Measurements from ENCODE around the gene KIF3C.
A peak's percentile ranks its signal among the peaks of the same experiment; 100 is the strongest.
"Not testable (repeated sequence)": the region's sequence is repeated elsewhere in the genome, so short reads cannot be mapped to it uniquely, and the experiment has no call there.

Gene KIF3C

GRCh38 chr2:25960920-25961319 is 21.4 kb downstream of the KIF3C start:
- DNase-seq (ENCODE audit: low read depth in 2 of 2), result no peak

- DNase-seq (ENCODE audit: low read depth in 2 of 2), result no peak
Observed at GRCh38 chr2:25960396-25960795, 21.9 kb downstream of the KIF3C start.

- not testable (repeated sequence) for DNase-seq (ENCODE audit: low read depth in 2 of 2)
Observed at GRCh38 chr2:25958611-25959010, 23.7 kb downstream of the KIF3C start.

GRCh38 chr2:25957743-25958142 is 24.6 kb downstream of the KIF3C start:
- DNase-seq (ENCODE audit: low read depth in 2 of 2), result no peak

GRCh38 chr2:25955869-25956535 is 26.3 kb downstream of the KIF3C start:
- DNase-seq (ENCODE audit: low read depth in 2 of 2), result no peak

GRCh38 chr2:25955036-25955435 is 27.3 kb downstream of the KIF3C start:
- no peak for DNase-seq (ENCODE audit: low read depth in 2 of 2)

GRCh38 chr2:25954199-25954752 is 28.0 kb downstream of the KIF3C start:
- DNase-seq (ENCODE audit: low read depth in 2 of 2), result no peak

- DNase-seq (ENCODE audit: low read depth in 2 of 2), result peak; percentile 48 to 57
Observed at GRCh38 chr2:25951071-25951547, 31.2 kb downstream of the KIF3C start.

GRCh38 chr2:25948437-25948836 is 33.9 kb downstream of the KIF3C start:
- DNase-seq (ENCODE audit: low read depth in 2 of 2), result no peak

GRCh38 chr2:25941042-25941441 is 41.3 kb downstream of the KIF3C start:
- no peak for DNase-seq (ENCODE audit: low read depth in 2 of 2)

- no peak for DNase-seq (ENCODE audit: low read depth in 2 of 2)
Observed at GRCh38 chr2:25939257-25939668, 43.0 kb downstream of the KIF3C start.

- DNase-seq (ENCODE audit: low read depth in 2 of 2), result no peak
Observed at GRCh38 chr2:25938345-25938744, 44.0 kb downstream of the KIF3C start.

- DNase-seq (ENCODE audit: low read depth in 2 of 2), result no peak
Observed at GRCh38 chr2:25936889-25937545, 45.3 kb downstream of the KIF3C start.

GRCh38 chr2:25933622-25934021 is 48.7 kb downstream of the KIF3C start:
- DNase-seq (ENCODE audit: low read depth in 2 of 2), result no peak

GRCh38 chr2:25929789-25930473 is 52.4 kb downstream of the KIF3C start:
- DNase-seq (ENCODE audit: low read depth in 2 of 2), result no peak

GRCh38 chr2:25928668-25929067 is 53.6 kb downstream of the KIF3C start:
- DNase-seq (ENCODE audit: low read depth in 2 of 2), result no peak

- no peak for DNase-seq (ENCODE audit: low read depth in 2 of 2)
Observed at GRCh38 chr2:25926984-25927756, 55.1 kb downstream of the KIF3C start.

- DNase-seq (ENCODE audit: low read depth in 2 of 2), result no peak
Observed at GRCh38 chr2:25922501-25922900, 59.8 kb downstream of the KIF3C start.

- no peak for DNase-seq (ENCODE audit: low read depth in 2 of 2)
Observed at GRCh38 chr2:25920786-25921415, 61.4 kb downstream of the KIF3C start.

- no peak for DNase-seq (ENCODE audit: low read depth in 2 of 2)
Observed at GRCh38 chr2:25920336-25920735, 62.0 kb downstream of the KIF3C start.

GRCh38 chr2:25917832-25918231 is 64.5 kb downstream of the KIF3C start:
- DNase-seq (ENCODE audit: low read depth in 2 of 2), result no peak

All from stimulated activated CD8-positive, alpha-beta memory T cell treated with anti-CD3 and anti-CD28 coated beads, Interleukin-7, amount 100 ng/mL, for 4 hours (primary cell).